C4-2B (cell line): ENCODE data around the gene MARCHF11.

Experiments
- H3K27ac ChIP-seq: fragments of 450-650 bp; 2 replicates; pipeline ENCODE4 v1.5.1; 2017
- CTCF ChIP-seq: fragments of 450-650 bp; conservative IDR thresholded peaks from 2 replicates; pipeline ENCODE4 v1.5.1; 2017; ENCODE audit warnings: mild to moderate bottlenecking
- ZFX ChIP-seq: fragments of 450-650 bp; IDR thresholded peaks from 2 replicates; pipeline ENCODE4 v1.6.1; 2017

The MARCHF11 gene

GRCh38 chr5:16143361-16144049 lies 36.1 kb downstream of the MARCHF11 start:
- H3K27ac ChIP-seq, result no peak overlapping the region
- no peak for TF ChIP-seq ZFX
- TF ChIP-seq CTCF, result no peak

GRCh38 chr5:16140944-16141343 lies 38.6 kb downstream of the MARCHF11 start:
- no peak overlapping the region for H3K27ac ChIP-seq
- TF ChIP-seq ZFX (no peak), CTCF (no peak)

- TF ChIP-seq CTCF (no peak), ZFX (no peak)
- H3K27ac ChIP-seq, result no peak overlapping the region
These were observed 39.2 kb downstream of the MARCHF11 start for GRCh38 chr5:16140417-16140816.

- TF ChIP-seq ZFX (no peak), CTCF (no peak)
- H3K27ac ChIP-seq, result no peak overlapping the region
These were observed 42.4 kb downstream of the MARCHF11 start for GRCh38 chr5:16137177-16137576.

GRCh38 chr5:16135506-16135905 lies 44.1 kb downstream of the MARCHF11 start:
- no peak for TF ChIP-seq ZFX
- no peak for TF ChIP-seq CTCF
- H3K27ac ChIP-seq, result no peak overlapping the region

GRCh38 chr5:16135003-16135402 lies 44.6 kb downstream of the MARCHF11 start:
- no peak for TF ChIP-seq ZFX
- no peak for TF ChIP-seq CTCF
- H3K27ac ChIP-seq, result no peak overlapping the region

- TF ChIP-seq CTCF (no peak), ZFX (no peak)
- no peak overlapping the region for H3K27ac ChIP-seq
These were observed 45.4 kb downstream of the MARCHF11 start for GRCh38 chr5:16134204-16134603.
